Progenitor cell of endocrine pancreas (in vitro differentiated cells): Measurements from ENCODE around the gene OR13J1. TPM values are rescaled to one million over a fixed set of nuclear protein-coding genes. Genes with fewer than 3 reads are reported as not detected.
"Not testable (repeated sequence)": the region's sequence is repeated elsewhere in the genome, so short reads cannot be mapped to it uniquely, and the experiment has no call there.

Experiments
- DNase-seq: peaks from one replicate; pipeline ENCODE4 v3.0.0; 2021; ENCODE audit warnings: low spot score; ENCODE audit not compliant: unreplicated experiment
- H3K27ac Mint-ChIP-seq: 2 replicates; pipeline ENCODE4 v1.8.0; 2021; ENCODE audit warnings: mild to moderate bottlenecking, moderate library complexity, mixed read lengths
- H3K27me3 Mint-ChIP-seq: 2 replicates; pipeline ENCODE4 v1.8.0; 2021; ENCODE audit warnings: mixed read lengths
- H3K36me3 Mint-ChIP-seq: 2 replicates; pipeline ENCODE4 v1.8.0; 2022; ENCODE audit warnings: mixed read lengths; ENCODE audit not compliant: insufficient read depth
- H3K4me1 Mint-ChIP-seq: 2 replicates; pipeline ENCODE4 v1.8.0; 2021; ENCODE audit warnings: low read depth, mixed read lengths
- H3K4me3 Mint-ChIP-seq: 2 replicates; pipeline ENCODE4 v1.8.0; 2021; ENCODE audit warnings: low read depth, mild to moderate bottlenecking, moderate library complexity, mixed read lengths
- H3K9me3 Mint-ChIP-seq: 2 replicates; pipeline ENCODE4 v1.8.0; 2021; ENCODE audit warnings: low read depth, mixed read lengths
- CTCF ChIP-seq: fragments of 200-600 bp; sonication (generic); IDR thresholded peaks from one replicate; pipeline ENCODE4 v1.5.0; 2021; ENCODE audit warnings: antibody characterized with exemption, mild to moderate bottlenecking; ENCODE audit not compliant: unreplicated experiment
- total RNA-seq: library from RNA; stranded (reverse); gene quantifications from 2 replicates; pipeline ENCODE4 v1.2.1, GENCODE V29; 2021

OR13J1 gene
- total RNA-seq, 1 donor from 2014 or later, result not detected

- Mint-ChIP-seq H3K36me3 (no peaks in the 10 kb centered on the region), H3K27me3 (peaks cover 19% of the 10 kb centered on the region), H3K9me3 (no peaks in the 10 kb centered on the region), H3K4me1 (peaks cover 3% of the 10 kb centered on the region), H3K4me3 (no peak overlapping the region), H3K27ac (no peak overlapping the region)
- DNase-seq, result no peak
- TF ChIP-seq CTCF, result no peak
Measured at GRCh38 chr9:35899021-35899420, 28.8 kb upstream of the OR13J1 start.

GRCh38 chr9:35898337-35898736 lies 28.1 kb upstream of the OR13J1 start:
- H3K27me3 Mint-ChIP-seq, result peaks cover 25% of the 10 kb centered on the region
- TF ChIP-seq CTCF, result no peak
- no peak for DNase-seq
- H3K4me3 Mint-ChIP-seq, result no peak overlapping the region
- H3K27ac Mint-ChIP-seq, result no peak overlapping the region
- H3K4me1 Mint-ChIP-seq, result peaks cover 3% of the 10 kb centered on the region
- H3K9me3 Mint-ChIP-seq, result no peaks in the 10 kb centered on the region
- H3K36me3 Mint-ChIP-seq, result no peaks in the 10 kb centered on the region

- not testable (repeated sequence) for H3K4me1 Mint-ChIP-seq, H3K27ac Mint-ChIP-seq, H3K4me3 Mint-ChIP-seq, DNase-seq, H3K36me3 Mint-ChIP-seq, H3K9me3 Mint-ChIP-seq
- H3K27me3 Mint-ChIP-seq, result peaks cover 26% of the 10 kb centered on the region
Measured at GRCh38 chr9:35897376-35898099, 27.3 kb upstream of the OR13J1 start.

- no peaks in the 10 kb centered on the region for H3K9me3 Mint-ChIP-seq
- no peaks in the 10 kb centered on the region for H3K36me3 Mint-ChIP-seq
- no peak for TF ChIP-seq CTCF
- H3K4me1 Mint-ChIP-seq, result peaks cover 1% of the 10 kb centered on the region
- no peak overlapping the region for H3K4me3 Mint-ChIP-seq
- peaks cover 29% of the 10 kb centered on the region for H3K27me3 Mint-ChIP-seq
- no peak for DNase-seq
- no peak overlapping the region for H3K27ac Mint-ChIP-seq
Measured at GRCh38 chr9:35896570-35896969, 26.4 kb upstream of the OR13J1 start.

GRCh38 chr9:35892051-35892450 lies 21.9 kb upstream of the OR13J1 start:
- H3K27ac Mint-ChIP-seq, result no peak overlapping the region
- no peak for TF ChIP-seq CTCF
- peaks cover 24% of the 10 kb centered on the region for H3K27me3 Mint-ChIP-seq
- DNase-seq, result no peak
- no peaks in the 10 kb centered on the region for H3K4me1 Mint-ChIP-seq
- no peaks in the 10 kb centered on the region for H3K9me3 Mint-ChIP-seq
- no peaks in the 10 kb centered on the region for H3K36me3 Mint-ChIP-seq
- H3K4me3 Mint-ChIP-seq, result no peak overlapping the region

- H3K36me3 Mint-ChIP-seq, result no peaks in the 10 kb centered on the region
- no peak for TF ChIP-seq CTCF
- DNase-seq, result no peak
Measured at GRCh38 chr9:35891646-35892045, 21.4 kb upstream of the OR13J1 start.

GRCh38 chr9:35884908-35885307 lies 14.7 kb upstream of the OR13J1 start:
- DNase-seq, H3K9me3 Mint-ChIP-seq: not testable (repeated sequence)
- peaks cover 10% of the 10 kb centered on the region for H3K27me3 Mint-ChIP-seq

More at GRCh38 chr9:35891646-35892045, 21.4 kb upstream of the OR13J1 start:
- no peak overlapping the region for H3K4me3 Mint-ChIP-seq
- no peak overlapping the region for H3K27ac Mint-ChIP-seq
- H3K9me3 Mint-ChIP-seq, result no peaks in the 10 kb centered on the region
- H3K4me1 Mint-ChIP-seq, result no peaks in the 10 kb centered on the region
- peaks cover 24% of the 10 kb centered on the region for H3K27me3 Mint-ChIP-seq

More at GRCh38 chr9:35884908-35885307, 14.7 kb upstream of the OR13J1 start:
- not testable (repeated sequence) for H3K36me3 Mint-ChIP-seq, H3K4me3 Mint-ChIP-seq, H3K4me1 Mint-ChIP-seq, H3K27ac Mint-ChIP-seq
